ENCODE data around the gene IRX3. TPM values are rescaled to one million over a fixed set of nuclear protein-coding genes. Genes with fewer than 3 reads are reported as not detected.

Gene IRX3
- total RNA-seq, 4 donors from 2014 or later = 0.97 to 15.0 (median 3.5) TPM

DNA sequence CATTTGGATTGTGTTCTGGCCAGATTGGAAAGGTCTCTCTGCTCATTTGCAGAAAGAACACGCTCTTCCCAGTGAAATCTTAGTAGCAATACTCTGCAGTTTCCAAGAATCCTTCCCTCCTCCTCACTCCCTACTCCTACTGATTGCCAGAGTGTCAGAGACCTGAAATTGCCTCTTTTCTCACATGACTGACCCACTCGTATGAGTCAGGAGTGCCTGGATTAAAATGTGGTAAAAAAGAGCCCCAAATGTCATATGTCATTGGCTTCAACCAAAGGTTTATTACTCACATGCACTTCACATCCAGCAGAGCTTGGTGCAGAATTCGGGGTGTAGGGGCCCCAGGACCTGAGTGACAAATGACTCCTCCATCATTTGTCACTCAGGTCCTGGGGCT, 39.7 kb upstream of the IRX3 start:
- no peaks in the 10 kb centered on the region for H3K4me1 ChIP-seq
- TF ChIP-seq, protein P1, sequence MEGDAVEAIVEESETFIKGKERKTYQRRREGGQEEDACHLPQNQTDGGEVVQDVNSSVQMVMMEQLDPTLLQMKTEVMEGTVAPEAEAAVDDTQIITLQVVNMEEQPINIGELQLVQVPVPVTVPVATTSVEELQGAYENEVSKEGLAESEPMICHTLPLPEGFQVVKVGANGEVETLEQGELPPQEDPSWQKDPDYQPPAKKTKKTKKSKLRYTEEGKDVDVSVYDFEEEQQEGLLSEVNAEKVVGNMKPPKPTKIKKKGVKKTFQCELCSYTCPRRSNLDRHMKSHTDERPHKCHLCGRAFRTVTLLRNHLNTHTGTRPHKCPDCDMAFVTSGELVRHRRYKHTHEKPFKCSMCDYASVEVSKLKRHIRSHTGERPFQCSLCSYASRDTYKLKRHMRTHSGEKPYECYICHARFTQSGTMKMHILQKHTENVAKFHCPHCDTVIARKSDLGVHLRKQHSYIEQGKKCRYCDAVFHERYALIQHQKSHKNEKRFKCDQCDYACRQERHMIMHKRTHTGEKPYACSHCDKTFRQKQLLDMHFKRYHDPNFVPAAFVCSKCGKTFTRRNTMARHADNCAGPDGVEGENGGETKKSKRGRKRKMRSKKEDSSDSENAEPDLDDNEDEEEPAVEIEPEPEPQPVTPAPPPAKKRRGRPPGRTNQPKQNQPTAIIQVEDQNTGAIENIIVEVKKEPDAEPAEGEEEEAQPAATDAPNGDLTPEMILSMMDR (IDR thresholded peaks at IDR 0.05) = no peak
- TF ChIP-seq POLR2A (IDR thresholded peaks at IDR 0.05) = no peak
- H3K9me3 ChIP-seq = no peaks in the 10 kb centered on the region
- H3K4me3 ChIP-seq = no peak overlapping the region
- DNase-seq = no peak
- no peaks in the 10 kb centered on the region for H3K27me3 ChIP-seq
- no peaks in the 10 kb centered on the region for H3K36me3 ChIP-seq
- H3K27ac ChIP-seq = no peak overlapping the region
- intact Hi-C loops (cut with DNase I; ENCODE audit: low total_unique reads) = no loop called here

DNA sequence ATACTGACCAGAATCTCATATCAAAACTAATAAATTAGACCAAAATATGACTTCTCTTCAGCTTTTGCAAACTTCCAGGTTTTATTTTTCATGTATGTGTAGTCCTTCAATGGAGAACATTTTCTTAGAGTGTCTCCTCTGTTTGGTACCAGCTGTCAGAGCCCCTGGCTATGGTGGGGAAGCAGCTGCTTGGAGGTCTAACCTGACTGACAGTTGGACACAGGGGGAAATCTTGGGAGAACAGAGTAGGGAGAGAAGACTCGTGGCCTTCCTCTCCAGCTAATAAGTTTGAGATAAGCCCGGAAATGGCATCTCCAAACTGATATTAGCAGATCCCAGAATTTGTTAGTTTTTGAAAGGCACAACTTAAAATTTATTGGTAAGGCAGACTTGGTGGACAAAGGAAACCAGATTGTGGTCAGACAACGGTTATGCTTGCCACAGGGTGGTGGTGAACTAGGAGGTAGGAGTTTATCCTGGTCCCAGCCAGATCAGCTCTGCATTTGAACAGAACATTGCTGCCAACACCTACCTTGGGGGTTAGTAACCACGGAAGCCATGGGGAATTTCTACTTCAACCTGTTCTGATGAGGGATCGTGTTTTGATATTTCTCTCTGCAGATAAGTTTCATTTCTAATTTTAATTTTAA, 39.2 kb upstream of the IRX3 start:
- TF ChIP-seq, protein P1 (IDR thresholded peaks at IDR 0.05) = no peak
- no peak for TF ChIP-seq POLR2A (IDR thresholded peaks at IDR 0.05)
- H3K27ac ChIP-seq = no peak overlapping the region

DNA sequence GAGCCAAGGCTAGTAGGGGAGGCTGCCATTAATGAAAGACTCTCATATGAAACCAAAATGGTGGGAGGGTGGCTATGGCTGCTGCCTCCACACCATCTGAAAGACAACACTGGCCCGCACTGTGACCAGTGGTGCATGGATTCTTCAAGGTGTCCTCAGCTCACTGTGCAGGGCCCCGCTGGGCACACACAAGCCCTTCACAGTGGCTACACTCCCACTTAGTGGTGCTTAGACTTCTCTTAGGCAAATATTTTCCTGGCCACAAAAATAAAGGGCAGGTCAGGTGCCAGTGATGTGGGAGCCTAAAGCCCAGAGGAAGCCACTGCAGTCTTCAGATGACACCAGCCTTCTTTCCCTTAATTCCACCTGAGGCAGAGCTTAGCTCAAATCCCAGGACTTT, 38.1 kb upstream of the IRX3 start:
- no peaks in the 10 kb centered on the region for H3K9me3 ChIP-seq
- no peak overlapping the region for H3K27ac ChIP-seq
- no peak overlapping the region for H3K4me3 ChIP-seq
- no peak for TF ChIP-seq POLR2A (IDR thresholded peaks at IDR 0.05)
- TF ChIP-seq, protein P1 (IDR thresholded peaks at IDR 0.05) = no peak
- no peaks in the 10 kb centered on the region for H3K27me3 ChIP-seq
- H3K36me3 ChIP-seq = no peaks in the 10 kb centered on the region
- no peak for DNase-seq
- intact Hi-C loops (cut with DNase I; ENCODE audit: low total_unique reads) = no loop called here
- H3K4me1 ChIP-seq = no peaks in the 10 kb centered on the region

More for the DNA sequence above, 39.2 kb upstream of the IRX3 start:
- Histone ChIP-seq H3K9me3 (no peaks in the 10 kb centered on the region), H3K36me3 (no peaks in the 10 kb centered on the region), H3K27me3 (no peaks in the 10 kb centered on the region), H3K4me1 (no peaks in the 10 kb centered on the region), H3K4me3 (no peak overlapping the region)
- no peak for DNase-seq
- intact Hi-C loops (cut with DNase I; ENCODE audit: low total_unique reads) = no loop called here

DNA sequence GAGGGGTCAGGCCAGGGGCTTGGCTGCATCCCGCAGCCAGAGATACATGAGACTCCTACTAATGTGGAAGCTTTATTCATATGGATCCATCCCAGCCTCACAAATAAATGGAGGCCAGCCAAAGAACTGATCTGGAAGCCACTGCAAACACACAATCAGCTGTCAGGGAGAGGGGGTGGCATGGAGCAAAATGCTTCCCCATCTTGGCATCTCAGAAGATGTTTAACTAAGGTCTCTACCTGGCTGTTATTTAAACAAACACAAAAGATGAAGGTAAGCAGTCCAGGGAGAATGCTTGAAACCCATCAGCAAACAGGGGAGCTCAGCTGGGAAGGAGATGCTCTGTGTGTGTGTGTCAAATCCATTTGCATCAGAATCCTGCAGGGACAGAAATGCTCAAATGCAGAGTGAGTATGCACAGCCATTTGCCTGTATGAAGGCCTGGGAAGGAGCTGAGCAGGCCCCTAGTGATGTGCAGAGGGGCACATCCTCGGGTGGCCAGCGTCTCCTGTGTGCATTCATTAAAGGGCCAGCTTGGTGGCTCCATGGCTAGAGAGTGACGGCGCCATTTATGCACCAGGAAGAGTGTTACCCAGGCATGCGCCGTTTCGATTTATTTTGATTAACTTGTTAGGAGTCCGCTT, 34.2 kb upstream of the IRX3 start:
- no peak for TF ChIP-seq POLR2A (IDR thresholded peaks at IDR 0.05)
- TF ChIP-seq, protein P1 (IDR thresholded peaks at IDR 0.05) = no peak
- Histone ChIP-seq H3K36me3 (no peaks in the 10 kb centered on the region), H3K4me3 (no peak overlapping the region), H3K27ac (no peak overlapping the region), H3K27me3 (no peaks in the 10 kb centered on the region), H3K4me1 (no peaks in the 10 kb centered on the region), H3K9me3 (no peaks in the 10 kb centered on the region)
- no peak for DNase-seq
- intact Hi-C loops (cut with DNase I; ENCODE audit: low total_unique reads) = no loop called here

DNA sequence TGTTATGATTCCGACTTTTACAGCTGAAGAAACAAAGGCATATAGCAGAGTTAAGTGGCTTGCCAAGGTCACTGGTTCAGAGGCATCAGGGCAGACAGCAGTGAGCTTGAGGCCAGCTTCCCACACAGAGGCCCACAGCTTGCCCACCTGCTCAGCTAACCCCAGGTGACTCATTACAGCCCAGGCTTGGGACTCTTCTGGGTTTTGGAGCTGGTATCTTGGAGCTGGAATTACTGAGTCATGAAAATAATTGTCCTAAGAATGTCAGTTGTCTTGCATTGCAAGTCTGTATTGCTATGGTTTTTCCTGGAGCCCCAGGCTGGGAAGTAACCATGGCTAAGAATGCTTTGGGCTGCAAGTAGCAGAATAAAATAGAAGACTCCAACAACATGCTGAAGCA, 32.4 kb upstream of the IRX3 start:
- H3K4me1 ChIP-seq = no peaks in the 10 kb centered on the region
- no peak overlapping the region for H3K27ac ChIP-seq
- H3K9me3 ChIP-seq = no peaks in the 10 kb centered on the region
- TF ChIP-seq POLR2A (IDR thresholded peaks at IDR 0.05) = no peak
- no peak for DNase-seq
- H3K4me3 ChIP-seq = no peak overlapping the region
- H3K27me3 ChIP-seq = no peaks in the 10 kb centered on the region
- intact Hi-C loops (cut with DNase I; ENCODE audit: low total_unique reads) = no loop called here
- H3K36me3 ChIP-seq = no peaks in the 10 kb centered on the region
